HK-2 (cell line): ENCODE measurements around the gene ZNF76.
A peak's percentile ranks its signal among the peaks of the same experiment; 100 is the strongest.

Experiments
- DNase-seq: peaks from one replicate; pipeline ENCODE4 v3.0.0-alpha.2; 2018; ENCODE audit not compliant: unreplicated experiment

The ZNF76 gene

DNA sequence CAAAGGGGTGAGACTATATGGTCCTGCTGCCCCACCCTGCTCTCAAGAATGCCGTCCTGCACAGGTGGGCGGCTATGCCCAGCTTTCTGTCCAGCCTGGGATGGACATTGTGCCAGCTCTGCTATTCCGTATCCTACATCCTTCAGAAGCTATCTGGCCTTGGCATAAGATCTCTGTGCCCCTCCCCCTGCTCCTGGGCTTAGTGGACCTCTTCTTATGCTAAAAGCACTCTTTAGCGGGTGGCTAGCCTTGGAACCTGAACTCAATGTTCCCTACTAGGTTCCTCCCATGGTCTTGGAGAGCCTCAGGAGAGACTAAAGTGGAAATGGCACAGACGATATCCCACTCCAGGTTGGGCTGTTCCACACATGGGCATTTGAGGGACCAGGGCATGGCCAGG, 23.3 kb upstream of the ZNF76 start:
- no peak for DNase-seq

DNA sequence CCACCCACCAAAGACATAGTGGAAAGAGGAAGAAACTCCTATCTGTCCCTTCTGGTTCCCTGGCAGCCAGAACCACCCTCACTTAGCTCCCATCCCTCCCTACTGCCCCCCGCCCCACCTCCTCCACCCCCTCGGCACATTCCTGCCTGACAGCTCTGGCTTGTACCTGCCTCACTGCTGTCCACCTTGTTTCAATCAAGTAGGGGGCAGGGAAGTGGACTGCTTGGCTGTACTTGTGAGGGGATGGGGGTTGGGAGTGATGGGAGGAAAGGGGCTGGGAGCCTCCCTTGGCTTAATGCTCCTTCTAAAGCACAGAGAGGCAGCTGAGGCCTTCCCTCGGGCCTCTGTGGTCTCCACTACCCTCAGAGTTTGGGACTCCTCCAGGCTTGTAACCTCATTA, 22.1 kb upstream of the ZNF76 start:
- no peak for DNase-seq

DNA sequence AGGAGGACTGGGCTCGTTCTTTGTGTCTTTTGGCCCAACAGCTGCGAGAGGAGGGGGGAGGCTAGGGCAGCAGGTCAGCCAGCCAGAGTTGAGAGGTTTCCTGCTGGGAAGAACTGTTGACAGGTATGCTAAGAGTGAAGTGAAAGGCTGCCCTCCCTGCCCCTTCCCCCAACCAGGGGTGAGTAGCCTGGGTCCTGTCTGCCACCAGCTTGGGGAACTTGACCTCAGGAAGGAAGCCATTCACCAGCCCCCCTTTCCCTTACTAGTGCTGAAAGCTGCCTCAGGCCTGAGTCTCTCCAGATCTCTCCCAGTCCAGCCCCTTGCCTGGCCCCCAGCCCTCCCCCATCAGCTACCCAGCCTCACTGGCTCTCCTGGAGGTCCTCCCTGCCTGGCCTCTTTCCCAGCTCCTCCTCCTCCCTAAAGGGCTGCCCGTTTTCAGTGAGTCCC, 20.7 kb upstream of the ZNF76 start:
- DNase-seq, result no peak

DNA sequence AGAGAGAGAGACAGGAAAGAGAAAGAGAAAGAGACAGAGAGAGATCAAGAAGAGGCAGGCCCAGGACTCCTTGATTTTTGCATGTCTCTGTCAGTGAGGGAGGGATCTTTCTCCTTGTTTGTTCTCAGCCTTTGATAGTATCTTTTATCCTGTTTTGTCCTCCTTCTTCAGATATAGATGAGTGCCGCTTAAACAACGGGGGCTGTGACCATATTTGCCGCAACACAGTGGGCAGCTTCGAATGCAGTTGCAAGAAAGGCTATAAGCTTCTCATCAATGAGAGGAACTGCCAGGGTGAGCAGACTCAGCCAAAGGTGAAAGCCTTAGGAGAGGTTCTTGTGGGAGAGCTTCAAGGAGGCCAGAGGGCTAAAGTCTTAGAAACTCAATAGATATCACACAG, 20.0 kb upstream of the ZNF76 start:
- no peak for DNase-seq

DNA sequence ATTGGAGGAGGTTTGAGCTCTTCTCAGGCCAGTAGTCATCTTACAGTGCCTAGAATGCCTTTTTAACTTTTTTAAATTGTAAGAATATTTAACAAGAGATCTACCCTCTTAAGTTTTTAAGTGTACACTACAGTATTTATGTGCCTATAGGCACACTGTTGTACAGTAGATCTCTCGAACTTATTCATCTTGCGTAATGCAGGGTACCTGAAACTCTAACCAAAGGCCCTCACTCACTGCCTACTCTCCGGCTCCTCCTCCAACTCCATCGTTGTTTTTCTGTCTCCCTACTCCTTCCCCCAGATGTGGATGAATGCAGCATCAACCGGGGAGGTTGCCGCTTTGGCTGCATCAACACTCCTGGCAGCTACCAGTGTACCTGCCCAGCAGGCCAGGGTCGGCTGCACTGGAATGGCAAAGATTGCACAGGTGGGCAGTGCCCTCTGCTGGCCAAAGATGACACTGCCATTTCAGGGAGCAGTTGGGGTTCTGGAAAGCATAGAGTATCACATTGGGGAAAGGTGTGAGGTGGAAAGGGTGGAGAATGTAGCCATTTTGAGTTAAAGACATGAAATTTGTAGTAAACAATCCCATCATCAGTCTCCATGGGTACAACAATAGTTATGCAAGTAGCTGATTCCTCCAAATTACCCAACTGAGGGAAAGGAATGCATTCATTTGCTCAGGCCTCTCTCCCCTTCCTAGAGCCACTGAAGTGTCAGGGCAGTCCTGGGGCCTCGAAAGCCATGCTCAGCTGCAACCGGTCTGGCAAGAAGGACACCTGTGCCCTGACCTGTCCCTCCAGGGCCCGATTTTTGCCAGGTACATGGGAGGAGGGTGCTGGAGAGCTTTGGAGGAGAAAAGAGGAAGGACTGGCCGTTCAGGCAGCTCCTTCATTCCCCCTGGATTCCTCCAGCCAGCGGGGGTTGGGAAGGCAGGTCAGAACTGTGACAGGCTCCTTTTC, 18.4 kb upstream of the ZNF76 start:
- peak; percentile 68 for DNase-seq

DNA sequence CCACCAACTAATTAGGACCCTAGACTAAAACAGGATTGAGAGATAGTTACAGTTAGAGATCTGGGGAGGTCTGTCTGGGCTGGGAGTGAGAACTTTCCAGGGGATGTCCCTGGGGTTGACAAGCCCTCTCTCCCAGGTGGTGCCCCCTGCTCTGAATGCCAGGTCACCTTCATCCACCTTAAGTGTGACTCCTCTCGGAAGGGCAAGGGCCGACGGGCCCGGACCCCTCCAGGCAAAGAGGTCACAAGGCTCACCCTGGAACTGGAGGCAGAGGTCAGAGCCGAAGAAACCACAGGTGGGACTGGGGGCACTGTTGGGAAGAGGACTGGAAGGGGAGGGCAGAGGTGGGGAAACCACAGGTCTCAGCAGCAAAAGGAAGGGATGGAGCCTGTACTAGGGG, 17.0 kb upstream of the ZNF76 start:
- DNase-seq, result no peak

DNA sequence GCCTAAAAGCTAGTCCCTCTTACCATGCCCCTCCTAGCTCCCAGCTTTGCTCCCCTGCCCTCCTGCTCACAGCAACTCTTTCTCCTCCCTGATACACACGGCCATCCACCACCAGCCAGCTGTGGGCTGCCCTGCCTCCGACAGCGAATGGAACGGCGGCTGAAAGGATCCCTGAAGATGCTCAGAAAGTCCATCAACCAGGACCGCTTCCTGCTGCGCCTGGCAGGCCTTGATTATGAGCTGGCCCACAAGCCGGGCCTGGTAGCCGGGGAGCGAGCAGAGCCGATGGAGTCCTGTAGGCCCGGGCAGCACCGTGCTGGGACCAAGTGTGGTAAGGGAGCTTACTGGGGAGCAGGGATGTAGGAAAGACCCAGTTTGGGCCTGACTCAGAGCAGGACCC, 16.6 kb upstream of the ZNF76 start:
- no peak for DNase-seq

DNA sequence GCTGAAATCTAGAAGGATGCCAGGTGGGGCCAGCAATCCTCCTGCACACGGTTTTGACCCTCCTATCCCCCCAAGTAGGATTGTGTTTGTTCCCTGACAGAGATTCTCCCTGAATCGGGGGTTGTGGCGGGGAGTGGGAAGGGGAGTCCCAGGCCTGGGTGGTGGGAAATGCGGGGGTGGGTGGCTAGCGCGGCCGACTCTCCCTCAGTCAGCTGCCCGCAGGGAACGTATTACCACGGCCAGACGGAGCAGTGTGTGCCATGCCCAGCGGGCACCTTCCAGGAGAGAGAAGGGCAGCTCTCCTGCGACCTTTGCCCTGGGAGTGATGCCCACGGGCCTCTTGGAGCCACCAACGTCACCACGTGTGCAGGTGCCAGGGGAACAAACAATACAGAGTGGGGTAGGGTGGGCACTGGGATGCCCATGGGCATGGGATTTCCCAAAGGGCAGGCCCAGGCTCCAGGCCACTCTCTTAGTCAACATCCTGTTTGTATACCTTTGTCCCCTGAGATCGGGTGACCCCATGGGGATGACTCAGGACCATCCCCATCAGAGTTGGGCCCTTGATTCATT, 16.1 kb upstream of the ZNF76 start:
- no peak for DNase-seq

DNA sequence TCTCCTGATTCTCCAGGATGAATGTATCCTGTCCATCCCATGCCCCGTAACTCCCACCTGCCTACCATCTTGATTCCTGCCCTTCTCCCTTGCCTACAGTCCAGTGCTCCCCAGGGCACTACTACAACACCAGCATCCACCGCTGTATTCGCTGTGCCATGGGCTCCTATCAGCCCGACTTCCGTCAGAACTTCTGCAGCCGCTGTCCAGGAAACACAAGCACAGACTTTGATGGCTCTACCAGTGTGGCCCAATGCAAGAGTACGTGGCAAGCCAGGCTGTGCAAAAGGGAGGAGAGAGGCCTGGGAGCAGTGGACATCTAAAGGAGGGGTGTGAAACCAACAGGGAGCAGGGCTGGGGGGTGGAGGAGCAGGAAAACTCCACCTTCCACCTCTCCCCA, 15.0 kb upstream of the ZNF76 start:
- no peak for DNase-seq

DNA sequence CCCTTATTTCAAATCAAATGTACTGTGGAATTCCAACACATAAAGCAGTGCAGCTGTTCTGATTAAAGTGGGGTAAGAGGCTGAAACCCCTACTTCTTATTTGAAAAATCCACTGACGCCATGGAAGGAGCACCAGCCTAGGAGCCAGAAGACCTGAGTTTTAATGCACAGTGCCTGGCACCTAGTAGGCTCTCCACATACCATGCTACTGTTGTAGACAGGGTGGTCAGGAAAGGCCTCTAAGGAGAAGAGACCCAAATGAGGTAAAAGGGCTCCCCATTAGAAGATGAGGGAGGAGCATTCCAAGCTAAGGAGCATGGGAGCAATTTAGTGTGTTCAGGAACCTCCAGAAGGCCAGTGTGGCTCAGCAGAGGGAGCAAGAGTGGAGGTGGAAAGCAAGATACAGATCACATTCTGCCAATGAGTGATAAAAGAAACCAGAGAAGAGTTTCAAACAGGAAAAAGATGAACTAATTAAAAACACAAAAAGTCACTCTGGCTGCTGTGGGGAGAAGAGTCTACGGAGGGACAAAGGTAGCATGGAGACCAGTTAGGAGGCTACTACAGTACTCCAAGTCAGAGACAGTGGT, 11.8 kb upstream of the ZNF76 start:
- DNase-seq, result no peak

DNA sequence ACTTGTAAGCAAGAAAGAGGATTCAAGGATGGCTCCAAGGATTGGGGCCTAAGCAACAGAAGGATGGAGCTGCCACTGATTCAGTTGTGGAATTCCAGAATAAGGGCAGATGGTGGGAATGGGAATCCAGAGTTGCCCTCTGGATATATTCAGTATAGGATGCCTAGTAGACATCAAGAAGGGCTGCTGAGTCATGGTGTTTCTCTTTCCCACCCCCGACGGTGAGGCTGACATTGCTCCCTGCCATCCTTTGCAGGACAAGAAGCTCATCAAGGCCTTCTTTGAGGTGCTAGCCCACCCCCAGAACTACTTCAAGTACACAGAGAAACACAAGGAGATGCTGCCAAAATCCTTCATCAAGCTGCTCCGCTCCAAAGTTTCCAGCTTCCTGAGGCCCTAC, 11.2 kb upstream of the ZNF76 start:
- no peak for DNase-seq

DNA sequence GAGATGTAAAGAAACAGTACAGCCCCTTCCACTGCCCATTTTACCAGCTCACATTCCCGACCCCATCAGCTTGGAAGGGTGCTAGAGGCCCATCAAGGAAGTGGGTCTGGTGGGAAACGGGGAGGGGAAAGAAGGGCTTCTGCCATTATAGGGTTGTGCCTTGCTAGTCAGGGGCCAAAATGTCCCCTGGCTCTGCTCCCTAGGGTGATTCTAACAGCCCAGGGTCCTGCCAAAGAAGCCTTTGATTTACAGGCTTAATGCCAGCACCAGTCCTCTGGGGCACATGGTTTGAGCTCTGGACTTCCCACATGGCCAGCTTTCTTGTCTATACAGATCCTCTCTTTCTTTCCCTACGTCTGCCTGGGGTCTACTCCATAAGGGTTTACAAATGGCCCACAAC, 10.6 kb upstream of the ZNF76 start:
- DNase-seq, result no peak

DNA sequence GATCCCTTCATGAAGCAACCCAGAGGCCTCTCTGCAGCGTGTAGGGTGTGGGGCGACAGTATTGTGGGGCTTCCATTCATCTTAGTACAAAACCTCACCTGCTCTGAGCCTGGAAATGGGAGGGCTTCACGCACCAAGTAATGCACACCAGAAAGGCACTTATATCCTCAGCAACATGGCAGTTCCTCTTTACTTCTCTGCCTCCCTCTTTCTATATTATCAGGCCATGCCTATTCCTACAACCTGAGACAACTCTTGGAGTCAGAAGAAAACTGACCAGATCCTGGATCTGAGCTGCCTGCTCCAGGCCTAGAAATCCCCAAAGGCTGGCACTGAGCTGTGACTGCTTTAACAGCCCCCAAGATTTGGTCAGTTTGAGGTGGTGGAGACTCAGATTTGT, 7.6 kb upstream of the ZNF76 start:
- no peak for DNase-seq

DNA sequence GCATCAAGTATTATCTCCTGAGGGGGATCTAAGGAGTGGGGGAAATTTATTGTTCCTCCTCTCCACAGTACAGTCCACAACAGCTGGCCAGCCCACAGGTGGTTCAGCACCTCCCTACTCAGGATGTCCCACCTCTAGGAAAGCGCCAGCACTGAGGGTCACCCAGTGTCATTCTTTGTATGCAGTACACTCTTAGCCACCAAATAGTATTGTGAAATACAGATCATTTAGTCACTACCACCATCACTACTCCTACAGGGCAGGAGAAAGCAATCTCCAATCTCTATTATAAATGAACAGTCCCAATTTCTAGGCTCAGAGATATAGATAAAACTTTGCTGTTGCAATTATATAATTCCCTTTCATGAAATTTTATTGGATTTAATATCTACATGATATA, 6.3 kb upstream of the ZNF76 start:
- DNase-seq, result no peak

DNA sequence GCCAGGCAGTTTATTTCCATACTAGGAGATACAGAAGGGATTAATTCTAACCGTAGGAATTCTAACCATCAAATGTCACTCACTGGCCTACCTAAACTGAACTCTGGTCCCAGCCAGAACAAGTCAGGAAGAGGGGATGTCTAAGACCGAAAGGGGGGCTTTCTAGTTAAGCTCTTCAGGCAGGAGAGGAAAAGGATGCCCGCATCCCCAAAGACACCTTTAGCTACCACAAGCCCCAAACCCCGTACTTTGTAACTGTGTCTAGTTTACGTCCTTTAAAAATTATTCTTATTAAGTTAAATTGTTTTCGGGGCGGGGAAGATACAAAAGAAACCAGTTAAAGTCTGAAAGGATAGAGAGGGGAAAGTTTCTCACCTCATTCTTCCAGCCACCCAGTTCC, 1.2 kb upstream of the ZNF76 start:
- DNase-seq, result no peak

DNA sequence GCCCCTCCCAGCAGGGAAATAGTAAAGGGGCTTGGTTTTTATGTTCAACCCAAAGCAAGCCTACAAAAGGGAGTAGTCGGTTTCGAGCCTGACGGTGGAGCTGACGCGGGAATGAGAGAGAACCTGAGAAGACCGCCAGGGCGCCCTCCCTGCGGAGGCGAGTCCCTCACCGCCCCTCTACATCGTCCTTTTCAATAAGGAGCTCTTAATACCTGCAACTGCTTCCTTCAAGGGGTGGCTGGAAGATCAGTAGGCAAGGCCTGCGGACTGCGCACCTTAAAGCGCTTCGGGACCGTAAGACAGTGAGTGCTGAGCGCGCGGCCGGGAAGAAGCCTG, 709 bp upstream of the ZNF76 start:
- DNase-seq, result no peak

DNA sequence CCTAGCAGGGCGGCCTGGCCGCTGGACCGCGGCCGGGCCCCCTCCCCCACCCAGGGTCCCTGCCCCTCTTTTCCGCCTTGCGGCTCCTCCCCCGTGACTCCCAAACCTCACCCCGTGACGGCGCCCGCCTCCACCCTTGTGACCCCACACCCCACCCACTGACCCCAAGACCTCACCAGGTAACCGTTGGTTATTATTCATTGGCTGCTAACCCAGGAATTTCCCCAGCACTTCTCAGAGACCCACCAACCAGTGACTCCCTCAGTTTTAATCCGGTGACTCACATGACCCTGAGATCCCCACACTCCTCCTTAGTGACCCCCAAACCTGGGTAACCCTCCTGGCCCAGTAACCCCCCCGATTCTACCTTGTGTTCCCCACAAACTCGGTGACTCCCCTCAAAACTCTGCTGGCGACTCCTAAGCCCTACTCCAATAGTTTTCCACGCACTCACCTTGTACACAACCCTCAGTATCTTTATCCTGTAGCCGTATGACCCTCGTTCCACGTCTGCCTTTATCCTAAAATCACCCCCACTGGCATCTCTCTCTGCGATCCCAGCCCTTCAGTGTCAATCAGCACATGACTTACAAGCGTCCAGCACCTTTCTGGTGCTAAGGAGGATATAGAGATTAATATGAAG, 534 bp downstream of the ZNF76 start:
- peak; percentile 79 for DNase-seq

DNA sequence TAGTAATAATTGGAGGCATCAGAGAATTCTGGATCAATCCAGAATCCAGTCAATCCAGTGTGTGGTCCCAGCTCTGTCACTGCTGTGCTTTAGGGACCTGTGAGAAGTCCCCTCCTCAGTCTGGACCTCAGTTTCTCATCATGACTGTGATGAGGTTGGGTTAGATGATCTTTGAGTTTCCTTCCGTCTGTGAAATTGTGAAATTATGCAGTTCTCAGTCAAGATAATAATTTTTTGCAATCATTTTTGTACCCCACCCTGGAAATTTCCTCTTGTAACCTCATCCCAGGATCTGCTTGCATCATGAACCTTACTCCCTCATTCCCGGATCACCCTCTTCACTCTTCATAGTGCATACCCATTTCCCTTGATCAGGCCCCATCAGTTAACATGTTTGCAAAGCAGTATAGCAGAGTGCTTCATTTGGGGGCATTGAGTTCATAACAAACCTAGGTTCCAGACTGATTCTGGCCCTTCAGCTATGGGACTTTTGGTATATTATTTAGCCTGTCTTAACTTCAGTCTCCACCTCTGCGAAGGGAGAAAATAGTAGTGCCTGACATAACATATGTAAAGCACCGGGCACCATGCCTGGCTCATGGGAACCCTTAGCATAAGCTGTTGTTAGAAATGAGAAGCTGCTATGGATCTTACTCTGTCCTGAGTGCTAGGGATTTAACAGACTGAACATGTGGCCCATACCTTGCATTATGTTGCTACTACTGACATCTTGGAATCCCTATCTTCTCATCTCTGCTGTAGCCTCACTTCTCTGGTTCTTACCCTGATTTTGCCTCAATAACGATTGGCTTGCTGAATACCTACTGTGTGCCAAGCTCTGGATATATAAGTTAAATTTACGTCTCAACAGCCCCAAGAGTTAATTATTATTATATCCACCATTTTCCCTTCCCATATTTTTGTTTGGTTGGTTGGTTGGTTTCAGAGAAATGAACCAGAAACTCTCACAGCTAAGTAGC, 1.3 kb downstream of the ZNF76 start:
- DNase-seq, result no peak

DNA sequence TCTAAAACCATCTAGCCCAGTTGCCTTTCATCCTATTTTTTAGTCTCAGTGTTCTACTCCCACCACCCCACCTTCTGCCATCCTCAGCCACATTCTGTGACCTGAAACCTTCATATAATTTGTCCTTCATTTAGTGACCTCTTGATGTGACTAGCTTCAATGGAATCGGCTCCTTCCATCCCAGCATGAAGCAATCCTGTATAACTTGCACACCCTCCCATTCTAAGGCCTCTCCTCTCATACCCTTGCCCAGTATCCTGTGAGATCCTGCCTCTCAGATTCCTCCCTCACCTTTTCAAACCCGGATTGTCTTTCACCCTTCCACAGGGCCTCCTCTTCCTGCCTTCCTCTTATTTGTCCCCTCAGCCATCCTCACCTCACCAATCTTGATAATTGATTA, 3.1 kb downstream of the ZNF76 start:
- DNase-seq, result no peak

DNA sequence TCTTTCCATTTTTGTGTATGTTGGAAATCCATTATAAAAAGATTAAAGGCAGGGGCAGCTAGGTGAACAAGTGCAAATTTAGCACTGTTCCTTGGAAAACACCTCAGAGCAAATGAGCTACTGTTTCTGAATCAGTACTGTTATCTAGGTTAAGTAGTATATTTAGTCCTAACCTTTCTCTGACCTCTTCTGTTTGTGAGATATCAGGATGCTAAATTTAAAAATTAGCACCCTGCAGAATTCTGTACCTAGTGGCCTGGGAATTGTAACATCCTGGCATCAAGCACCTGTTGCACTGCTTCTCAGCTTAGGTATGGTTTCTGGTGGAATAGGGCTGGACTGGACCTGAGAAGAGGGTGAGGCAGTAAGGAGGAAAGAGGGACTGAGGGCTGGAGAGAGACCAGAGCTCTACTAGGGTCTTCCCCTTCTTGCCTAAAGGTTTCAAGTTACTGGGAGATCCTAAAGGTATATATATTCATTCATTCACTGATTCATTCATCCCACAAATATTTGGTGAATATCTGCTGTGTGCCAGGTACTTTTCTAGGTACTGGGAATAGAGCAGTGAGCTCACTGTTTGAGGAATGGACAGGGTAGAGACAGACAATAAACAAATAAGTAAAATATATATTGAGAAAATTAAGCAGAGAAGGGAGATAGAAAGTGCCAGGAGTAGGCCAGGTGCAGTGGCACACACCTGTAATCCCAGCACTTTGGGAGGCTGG, 5.2 kb downstream of the ZNF76 start:
- no peak for DNase-seq

DNA sequence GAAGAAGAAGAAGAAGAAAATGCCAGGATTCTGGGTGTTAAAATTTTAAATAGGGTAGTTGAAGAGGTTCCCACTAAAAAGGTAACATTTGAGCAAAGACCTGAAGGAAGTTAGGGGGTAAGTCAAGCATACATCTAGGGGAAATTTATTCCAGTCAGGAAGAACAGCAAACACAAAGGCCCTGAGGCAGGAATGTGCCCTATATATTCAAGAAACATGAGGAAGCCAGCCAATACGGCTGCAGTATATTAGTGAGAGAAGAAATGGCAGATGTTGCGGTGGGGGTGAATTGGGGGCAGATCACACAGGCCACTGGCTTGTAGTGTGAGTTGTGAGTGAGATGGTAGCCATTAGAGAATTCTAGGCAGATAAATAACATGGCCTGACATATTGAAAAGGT, 6.0 kb downstream of the ZNF76 start:
- DNase-seq, result no peak
